Neural progenitor cell (in vitro differentiated cells): ENCODE results near the gene OR6M1.

Experiments used
- CTCF ChIP-seq: fragments of 200-600 bp; sonication (generic); IDR thresholded peaks from 2 replicates; pipeline ENCODE4 v1.5.1; 2017; ENCODE audit warnings: antibody characterized with exemption, mild to moderate bottlenecking
- EZH2phosphoT487 ChIP-seq: fragments of 200-600 bp; sonication (generic); IDR thresholded peaks from 2 replicates; pipeline ENCODE4 v1.6.1; 2017; ENCODE audit warnings: antibody characterized with exemption

GRCh38 chr11:123801765-123802164, 4.4 kb downstream of the OR6M1 start:
- no peak for TF ChIP-seq CTCF
- TF ChIP-seq EZH2phosphoT487: no peak
